ENCODE data around the gene ZNF318. TPM values are rescaled to one million over a fixed set of nuclear protein-coding genes. Genes with fewer than 3 reads are reported as not detected.

ZNF318 gene
- total RNA-seq, 1 experiment from 2014 or later, result 24.3 TPM

- no peak for TF ChIP-seq PRRX2 (CRISPR knock-in tag; IDR thresholded peaks at IDR 0.05)
- no peak for TF ChIP-seq GTF2I (CRISPR knock-in tag; conservative IDR thresholded peaks at IDR 0.05)
- TF ChIP-seq, protein P1, sequence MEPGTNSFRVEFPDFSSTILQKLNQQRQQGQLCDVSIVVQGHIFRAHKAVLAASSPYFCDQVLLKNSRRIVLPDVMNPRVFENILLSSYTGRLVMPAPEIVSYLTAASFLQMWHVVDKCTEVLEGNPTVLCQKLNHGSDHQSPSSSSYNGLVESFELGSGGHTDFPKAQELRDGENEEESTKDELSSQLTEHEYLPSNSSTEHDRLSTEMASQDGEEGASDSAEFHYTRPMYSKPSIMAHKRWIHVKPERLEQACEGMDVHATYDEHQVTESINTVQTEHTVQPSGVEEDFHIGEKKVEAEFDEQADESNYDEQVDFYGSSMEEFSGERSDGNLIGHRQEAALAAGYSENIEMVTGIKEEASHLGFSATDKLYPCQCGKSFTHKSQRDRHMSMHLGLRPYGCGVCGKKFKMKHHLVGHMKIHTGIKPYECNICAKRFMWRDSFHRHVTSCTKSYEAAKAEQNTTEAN (CRISPR knock-in tag; IDR thresholded peaks at IDR 0.05), result no peak
- TF ChIP-seq HMGA2 (CRISPR knock-in tag; IDR thresholded peaks at IDR 0.05), result no peak
- TF ChIP-seq, protein P2, sequence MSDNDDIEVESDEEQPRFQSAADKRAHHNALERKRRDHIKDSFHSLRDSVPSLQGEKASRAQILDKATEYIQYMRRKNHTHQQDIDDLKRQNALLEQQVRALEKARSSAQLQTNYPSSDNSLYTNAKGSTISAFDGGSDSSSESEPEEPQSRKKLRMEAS (CRISPR knock-in tag; IDR thresholded peaks at IDR 0.05), result no peak
- no peak for TF ChIP-seq IRF2 (CRISPR knock-in tag; IDR thresholded peaks at IDR 0.05; ENCODE audit: borderline replicate concordance, low read depth)
- TF ChIP-seq, protein P3, sequence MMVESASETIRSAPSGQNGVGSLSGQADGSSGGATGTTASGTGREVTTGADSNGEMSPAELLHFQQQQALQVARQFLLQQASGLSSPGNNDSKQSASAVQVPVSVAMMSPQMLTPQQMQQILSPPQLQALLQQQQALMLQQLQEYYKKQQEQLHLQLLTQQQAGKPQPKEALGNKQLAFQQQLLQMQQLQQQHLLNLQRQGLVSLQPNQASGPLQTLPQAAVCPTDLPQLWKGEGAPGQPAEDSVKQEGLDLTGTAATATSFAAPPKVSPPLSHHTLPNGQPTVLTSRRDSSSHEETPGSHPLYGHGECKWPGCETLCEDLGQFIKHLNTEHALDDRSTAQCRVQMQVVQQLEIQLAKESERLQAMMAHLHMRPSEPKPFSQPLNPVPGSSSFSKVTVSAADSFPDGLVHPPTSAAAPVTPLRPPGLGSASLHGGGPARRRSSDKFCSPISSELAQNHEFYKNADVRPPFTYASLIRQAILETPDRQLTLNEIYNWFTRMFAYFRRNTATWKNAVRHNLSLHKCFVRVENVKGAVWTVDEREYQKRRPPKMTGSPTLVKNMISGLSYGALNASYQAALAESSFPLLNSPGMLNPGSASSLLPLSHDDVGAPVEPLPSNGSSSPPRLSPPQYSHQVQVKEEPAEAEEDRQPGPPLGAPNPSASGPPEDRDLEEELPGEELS (CRISPR knock-in tag; IDR thresholded peaks at IDR 0.05), result no peak
- no peak for TF ChIP-seq CTCF (IDR thresholded peaks at IDR 0.05)
- no peak for TF ChIP-seq TP53 (CRISPR knock-in tag; IDR thresholded peaks at IDR 0.05)
- TF ChIP-seq ZSCAN18 (CRISPR knock-in tag; IDR thresholded peaks at IDR 0.05), result no peak
- TF ChIP-seq ZNF671 (CRISPR knock-in tag; IDR thresholded peaks at IDR 0.05), result no peak
- TF ChIP-seq EMX1 (CRISPR knock-in tag; IDR thresholded peaks at IDR 0.05), result no peak
- TF ChIP-seq, protein P4, sequence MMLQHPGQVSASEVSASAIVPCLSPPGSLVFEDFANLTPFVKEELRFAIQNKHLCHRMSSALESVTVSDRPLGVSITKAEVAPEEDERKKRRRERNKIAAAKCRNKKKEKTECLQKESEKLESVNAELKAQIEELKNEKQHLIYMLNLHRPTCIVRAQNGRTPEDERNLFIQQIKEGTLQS (CRISPR knock-in tag; conservative IDR thresholded peaks at IDR 0.05), result no peak
- no peak for TF ChIP-seq FOXK1 (CRISPR knock-in tag; IDR thresholded peaks at IDR 0.05)
- no peak for TF ChIP-seq ZNF232 (CRISPR knock-in tag; IDR thresholded peaks at IDR 0.05)
- no peak for TF ChIP-seq NFATC4 (CRISPR knock-in tag; IDR thresholded peaks at IDR 0.05)
- Mint-ChIP-seq H3K27me3 (ENCODE audit: low read depth) (peaks cover 10% of the 10 kb centered on the region), H3K4me3 (no peak overlapping the region), H3K36me3 (no peaks in the 10 kb centered on the region), H3K9me3 (no peaks in the 10 kb centered on the region), H3K4me1 (peaks cover 7% of the 10 kb centered on the region), H3K27ac (no peak overlapping the region)
- DNase-seq (ENCODE audit: low spot score) (no peak), ATAC-seq (no peak)
- POLR2A ChIA-PET, result no interaction called here
- CTCF ChIA-PET, result interaction anchor here (1.3 kb wide), 1 partner anchor 62 kb away, joined by 3 read pairs; the partner anchor contains the start of gene DNPH1
These were observed 77.7 kb downstream of the ZNF318 start for GRCh38 chr6:43291708-43292107.

GRCh38 chr6:43290905-43291355 is 78.5 kb downstream of the ZNF318 start:
- Mint-ChIP-seq H3K4me1 (peaks cover 7% of the 10 kb centered on the region), H3K27me3 (ENCODE audit: low read depth) (peaks cover 14% of the 10 kb centered on the region), H3K36me3 (no peaks in the 10 kb centered on the region), H3K27ac (no peak overlapping the region), H3K4me3 (no peak overlapping the region), H3K9me3 (no peaks in the 10 kb centered on the region)
- ChIA-PET POLR2A (no interaction called here), CTCF (no interaction called here)
- DNase-seq (ENCODE audit: low spot score), result no peak
- no peak for ATAC-seq
- no peak for TF ChIP-seq E2F4 (CRISPR knock-in tag; IDR thresholded peaks at IDR 0.05; ENCODE audit: borderline replicate concordance, low read depth)
- no peak for TF ChIP-seq ZNF263 (CRISPR knock-in tag; IDR thresholded peaks at IDR 0.05; ENCODE audit: low read depth)
- TF ChIP-seq SMAD3 (CRISPR knock-in tag; IDR thresholded peaks at IDR 0.05; ENCODE audit: borderline replicate concordance), result no peak
- TF ChIP-seq, protein P3 (CRISPR knock-in tag; IDR thresholded peaks at IDR 0.05), result no peak
- TF ChIP-seq, protein P5, sequence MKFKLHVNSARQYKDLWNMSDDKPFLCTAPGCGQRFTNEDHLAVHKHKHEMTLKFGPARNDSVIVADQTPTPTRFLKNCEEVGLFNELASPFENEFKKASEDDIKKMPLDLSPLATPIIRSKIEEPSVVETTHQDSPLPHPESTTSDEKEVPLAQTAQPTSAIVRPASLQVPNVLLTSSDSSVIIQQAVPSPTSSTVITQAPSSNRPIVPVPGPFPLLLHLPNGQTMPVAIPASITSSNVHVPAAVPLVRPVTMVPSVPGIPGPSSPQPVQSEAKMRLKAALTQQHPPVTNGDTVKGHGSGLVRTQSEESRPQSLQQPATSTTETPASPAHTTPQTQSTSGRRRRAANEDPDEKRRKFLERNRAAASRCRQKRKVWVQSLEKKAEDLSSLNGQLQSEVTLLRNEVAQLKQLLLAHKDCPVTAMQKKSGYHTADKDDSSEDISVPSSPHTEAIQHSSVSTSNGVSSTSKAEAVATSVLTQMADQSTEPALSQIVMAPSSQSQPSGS (CRISPR knock-in tag; IDR thresholded peaks at IDR 0.05; ENCODE audit: borderline replicate concordance, low read depth), result no peak
- no peak for TF ChIP-seq KAT7 (CRISPR knock-in tag; IDR thresholded peaks at IDR 0.05; ENCODE audit: borderline replicate concordance)
- no peak for TF ChIP-seq E2F1 (CRISPR knock-in tag; IDR thresholded peaks at IDR 0.05)
- TF ChIP-seq MYBL2 (CRISPR knock-in tag; IDR thresholded peaks at IDR 0.05), result no peak

All from WTC11 (cell line).